Hepatocyte (in vitro differentiated cells): ENCODE data around the gene MCRS1.

Experiments
- EZH2 ChIP-seq: fragments of 200-600 bp; sonication (generic); IDR thresholded peaks from 2 replicates; pipeline ENCODE4 v1.6.1; 2016; ENCODE audit warnings: antibody characterized with exemption, mild to moderate bottlenecking, borderline replicate concordance
- EZH2phosphoT487 ChIP-seq: fragments of 200-600 bp; sonication (generic); IDR thresholded peaks from one replicate; pipeline ENCODE4 v1.6.1; 2018; ENCODE audit warnings: antibody characterized with exemption, mild to moderate bottlenecking, low read depth, moderate library complexity; ENCODE audit not compliant: unreplicated experiment, severe bottlenecking
- TF ChIP-seq, protein P1 (sequence below): fragments of 200-600 bp; sonication (generic); IDR thresholded peaks from 2 replicates; pipeline ENCODE4 v1.5.1; 2016; ENCODE audit warnings: antibody characterized with exemption, mild to moderate bottlenecking; ENCODE audit not compliant: poor library complexity

- TF ChIP-seq, protein P1, sequence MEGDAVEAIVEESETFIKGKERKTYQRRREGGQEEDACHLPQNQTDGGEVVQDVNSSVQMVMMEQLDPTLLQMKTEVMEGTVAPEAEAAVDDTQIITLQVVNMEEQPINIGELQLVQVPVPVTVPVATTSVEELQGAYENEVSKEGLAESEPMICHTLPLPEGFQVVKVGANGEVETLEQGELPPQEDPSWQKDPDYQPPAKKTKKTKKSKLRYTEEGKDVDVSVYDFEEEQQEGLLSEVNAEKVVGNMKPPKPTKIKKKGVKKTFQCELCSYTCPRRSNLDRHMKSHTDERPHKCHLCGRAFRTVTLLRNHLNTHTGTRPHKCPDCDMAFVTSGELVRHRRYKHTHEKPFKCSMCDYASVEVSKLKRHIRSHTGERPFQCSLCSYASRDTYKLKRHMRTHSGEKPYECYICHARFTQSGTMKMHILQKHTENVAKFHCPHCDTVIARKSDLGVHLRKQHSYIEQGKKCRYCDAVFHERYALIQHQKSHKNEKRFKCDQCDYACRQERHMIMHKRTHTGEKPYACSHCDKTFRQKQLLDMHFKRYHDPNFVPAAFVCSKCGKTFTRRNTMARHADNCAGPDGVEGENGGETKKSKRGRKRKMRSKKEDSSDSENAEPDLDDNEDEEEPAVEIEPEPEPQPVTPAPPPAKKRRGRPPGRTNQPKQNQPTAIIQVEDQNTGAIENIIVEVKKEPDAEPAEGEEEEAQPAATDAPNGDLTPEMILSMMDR, result no peak
- no peak for TF ChIP-seq EZH2
- TF ChIP-seq EZH2phosphoT487, result no peak
Measured at GRCh38 chr12:49536526-49537071, 31.3 kb downstream of the MCRS1 start.
